Lower lobe of right lung (tissue), 2 donors: Measurements from ENCODE around the gene PTGR3. TPM values are rescaled to one million over a fixed set of nuclear protein-coding genes. Genes with fewer than 3 reads are reported as not detected.

Experiments
- ATAC-seq, 2 donors: fragments of 200-7000 bp; cut with Tn5 transposase; one replicate each; pipeline ENCODE4 v1.9.1; 2020 to 2022; ENCODE audit warnings: mild to moderate bottlenecking in 2 of 2, moderate library complexity in 2 of 2
- DNase-seq: peaks from one replicate; pipeline ENCODE4 v3.0.0-alpha.2; 2020
- H3K27ac ChIP-seq: fragments of 200-600 bp; one replicate; pipeline ENCODE4 v1.8.0; 2022
- H3K27me3 ChIP-seq: fragments of 200-600 bp; one replicate; pipeline ENCODE4 v1.8.0; 2022; ENCODE audit warnings: low read depth
- H3K36me3 ChIP-seq: fragments of 200-600 bp; one replicate; pipeline ENCODE4 v1.8.0; 2022; ENCODE audit warnings: mild to moderate bottlenecking
- H3K4me1 ChIP-seq: fragments of 200-600 bp; one replicate; pipeline ENCODE4 v1.8.0; 2022
- H3K4me3 ChIP-seq: fragments of 200-600 bp; one replicate; pipeline ENCODE4 v1.8.0; 2022; ENCODE audit warnings: mild to moderate bottlenecking
- H3K9me3 ChIP-seq: fragments of 200-600 bp; one replicate; pipeline ENCODE4 v1.8.0; 2022
- intact Hi-C: fragments of 100-400 bp; cut with DNase I; formaldehyde crosslinking; loops from one replicate; pipeline ENCODE4 v1.11.0; 2022
- total RNA-seq: library from RNA; stranded (reverse); fragmentation: NEBNext Ultra II Directional; extraction: Animal tissue kit (Norgen Biotek cat#: 25700); gene quantifications from one replicate; pipeline ENCODE4 v1.2.1, GENCODE V29; 2021
- TF ChIP-seq, protein P1 (sequence below): fragments of 200-600 bp; IDR thresholded peaks from one replicate; pipeline ENCODE4 v1.8.0; 2022; ENCODE audit warnings: antibody characterized with exemption, mild to moderate bottlenecking
- donor health status: DM: no; HTN: yes; CAD: no; lungs with severe emphysema.

PTGR3 gene
- total RNA-seq, 1 donor from 2014 or later, result 37.3 TPM

DNA sequence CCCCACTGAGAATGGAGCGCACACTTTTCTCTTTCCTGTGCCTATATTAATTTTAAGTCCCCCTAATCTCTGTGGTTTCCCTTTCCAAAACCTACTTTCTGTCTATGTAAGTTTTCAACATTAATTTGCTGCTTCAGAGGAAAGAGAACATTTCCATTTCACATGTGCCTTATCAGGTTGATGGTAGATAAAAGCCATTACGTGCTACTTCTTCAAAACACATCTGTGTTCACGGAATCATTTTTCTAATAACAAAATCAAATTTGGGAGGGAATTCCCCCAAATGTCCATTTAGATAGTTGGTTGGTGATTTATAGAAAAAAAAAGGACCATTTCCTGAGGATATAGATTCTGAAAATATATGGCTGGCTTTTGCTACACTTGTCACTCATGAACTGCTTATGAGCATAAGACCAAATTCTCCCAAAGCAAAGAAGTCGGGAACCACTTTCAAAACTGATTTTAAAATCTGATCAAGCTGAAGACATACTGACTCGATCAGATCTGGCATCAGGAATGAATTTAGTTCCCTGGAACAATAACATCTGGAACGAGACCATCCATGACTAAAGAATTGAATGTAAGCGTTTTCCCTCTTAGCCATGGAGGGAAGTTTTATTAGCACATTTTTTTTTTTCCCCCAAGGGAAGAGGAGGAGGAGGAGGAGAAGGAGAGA is 8.2 kb downstream of the PTGR3 start:
- Histone ChIP-seq H3K27me3 (no peaks in the 10 kb centered on the region), H3K4me3 (no peak overlapping the region), H3K4me1 (peaks cover 19% of the 10 kb centered on the region), H3K36me3 (peaks cover 27% of the 10 kb centered on the region), H3K9me3 (no peaks in the 10 kb centered on the region), H3K27ac (no peak overlapping the region)
- TF ChIP-seq, protein P1, sequence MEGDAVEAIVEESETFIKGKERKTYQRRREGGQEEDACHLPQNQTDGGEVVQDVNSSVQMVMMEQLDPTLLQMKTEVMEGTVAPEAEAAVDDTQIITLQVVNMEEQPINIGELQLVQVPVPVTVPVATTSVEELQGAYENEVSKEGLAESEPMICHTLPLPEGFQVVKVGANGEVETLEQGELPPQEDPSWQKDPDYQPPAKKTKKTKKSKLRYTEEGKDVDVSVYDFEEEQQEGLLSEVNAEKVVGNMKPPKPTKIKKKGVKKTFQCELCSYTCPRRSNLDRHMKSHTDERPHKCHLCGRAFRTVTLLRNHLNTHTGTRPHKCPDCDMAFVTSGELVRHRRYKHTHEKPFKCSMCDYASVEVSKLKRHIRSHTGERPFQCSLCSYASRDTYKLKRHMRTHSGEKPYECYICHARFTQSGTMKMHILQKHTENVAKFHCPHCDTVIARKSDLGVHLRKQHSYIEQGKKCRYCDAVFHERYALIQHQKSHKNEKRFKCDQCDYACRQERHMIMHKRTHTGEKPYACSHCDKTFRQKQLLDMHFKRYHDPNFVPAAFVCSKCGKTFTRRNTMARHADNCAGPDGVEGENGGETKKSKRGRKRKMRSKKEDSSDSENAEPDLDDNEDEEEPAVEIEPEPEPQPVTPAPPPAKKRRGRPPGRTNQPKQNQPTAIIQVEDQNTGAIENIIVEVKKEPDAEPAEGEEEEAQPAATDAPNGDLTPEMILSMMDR, result no peak
- DNase-seq (no peak), ATAC-seq (no peak)
- intact Hi-C loops, result no loop called here

DNA sequence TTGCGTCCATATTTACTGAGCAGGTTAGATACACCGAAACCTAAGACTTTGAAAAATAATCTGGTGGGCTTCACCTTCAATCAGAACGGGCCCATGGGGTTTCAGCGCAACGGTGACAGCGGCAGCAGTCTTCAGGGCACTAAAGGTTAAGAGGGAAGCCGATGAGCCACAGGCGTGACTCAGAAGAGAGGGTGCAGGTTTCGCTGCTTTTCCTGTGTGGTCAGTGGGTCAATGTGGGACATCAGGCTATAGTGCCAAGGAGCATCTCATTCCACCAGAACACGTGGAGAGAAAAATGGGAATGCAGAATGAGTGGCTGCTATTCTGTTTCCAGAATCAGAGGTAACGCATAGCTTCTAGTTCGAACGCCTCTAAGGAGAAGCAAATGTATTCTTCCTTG is 8.9 kb downstream of the PTGR3 start:
- no peak overlapping the region for H3K4me3 ChIP-seq
- peaks cover 12% of the 10 kb centered on the region for H3K4me1 ChIP-seq
- TF ChIP-seq, protein P1, result no peak
- peaks cover 27% of the 10 kb centered on the region for H3K36me3 ChIP-seq
- DNase-seq (no peak), ATAC-seq (no peak)
- H3K9me3 ChIP-seq, result no peaks in the 10 kb centered on the region
- H3K27me3 ChIP-seq, result no peaks in the 10 kb centered on the region
- intact Hi-C loops, result no loop called here
- H3K27ac ChIP-seq, result no peak overlapping the region

DNA sequence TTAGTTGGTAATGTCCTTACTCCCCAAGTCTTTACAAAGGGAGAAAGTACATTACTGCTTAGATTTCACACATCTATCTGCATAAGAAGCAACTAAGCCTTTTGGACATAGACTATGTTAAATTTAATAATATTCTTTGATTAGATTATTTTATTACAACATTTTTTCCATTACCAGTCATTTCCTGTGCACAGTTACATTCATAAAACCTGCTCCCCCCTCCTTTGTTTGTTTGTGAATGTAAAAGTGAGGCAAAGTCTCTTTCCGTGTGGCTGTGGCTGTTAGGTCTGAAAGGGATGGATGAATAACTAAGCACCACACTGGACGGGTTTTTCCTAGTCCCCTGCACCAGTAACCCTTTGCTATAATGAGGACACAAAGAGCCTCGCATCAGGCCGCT is 9.6 kb downstream of the PTGR3 start:
- TF ChIP-seq, protein P1, result no peak
- H3K27ac ChIP-seq, result no peak overlapping the region
- intact Hi-C loops, result no loop called here

DNA sequence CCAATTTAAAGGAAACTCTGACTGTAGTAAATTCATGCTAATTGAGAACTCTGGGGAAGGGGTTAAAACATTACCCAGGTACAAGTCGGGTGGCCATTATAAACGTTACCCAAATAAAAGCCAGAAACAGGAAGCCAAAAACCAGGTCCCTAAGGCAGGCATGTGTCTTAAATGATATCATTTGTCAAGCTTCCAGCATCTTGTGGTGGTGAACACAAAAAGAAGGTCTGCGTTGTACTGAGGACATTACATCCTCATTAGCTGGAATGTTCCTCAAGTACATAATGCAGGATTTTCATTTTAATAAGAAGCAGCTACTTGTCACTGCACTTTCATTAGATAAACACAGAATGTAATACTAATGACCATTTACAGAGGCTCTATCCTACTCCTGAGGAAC is 10.9 kb downstream of the PTGR3 start:
- no peaks in the 10 kb centered on the region for H3K4me1 ChIP-seq
- no peak for DNase-seq
- intact Hi-C loops, result no loop called here
- TF ChIP-seq, protein P1, result no peak
- no peak overlapping the region for H3K4me3 ChIP-seq
- H3K36me3 ChIP-seq, result peaks cover 27% of the 10 kb centered on the region
- H3K9me3 ChIP-seq, result no peaks in the 10 kb centered on the region
- H3K27me3 ChIP-seq, result no peaks in the 10 kb centered on the region
- ATAC-seq, result no peak
- H3K27ac ChIP-seq, result no peak overlapping the region

More for the DNA sequence above, 9.6 kb downstream of the PTGR3 start:
- Histone ChIP-seq H3K27me3 (no peaks in the 10 kb centered on the region), H3K9me3 (no peaks in the 10 kb centered on the region), H3K4me1 (peaks cover 5% of the 10 kb centered on the region), H3K36me3 (peaks cover 27% of the 10 kb centered on the region), H3K4me3 (no peak overlapping the region)
- ATAC-seq (no peak), DNase-seq (no peak)

- intact Hi-C loops, result no loop called here
- ATAC-seq (no peak), DNase-seq (no peak)
- Histone ChIP-seq H3K9me3 (no peaks in the 10 kb centered on the region), H3K27me3 (no peaks in the 10 kb centered on the region), H3K4me1 (no peaks in the 10 kb centered on the region), H3K36me3 (no peaks in the 10 kb centered on the region), H3K4me3 (no peak overlapping the region), H3K27ac (no peak overlapping the region)
- TF ChIP-seq, protein P1, result no peak
Observed at GRCh38 chr18:75192899-75193298, 16.0 kb downstream of the PTGR3 start.
